HG02943 (cell line): ENCODE data around the gene FBXW11.
"Not testable (repeated sequence)": the region's sequence is repeated elsewhere in the genome, so short reads cannot be mapped to it uniquely, and the experiment has no call there.

Experiments used
- ATAC-seq: cut with Tn5 transposase; IDR thresholded peaks from one replicate; pipeline ENCODE4 v1.9.1; 2021; ENCODE audit warnings: mild to moderate bottlenecking, low read depth, moderate library complexity; ENCODE audit not compliant: unreplicated experiment

FBXW11 gene

GRCh38 chr5:171989276-171989675, 17.2 kb downstream of the FBXW11 start:
- ATAC-seq, result no peak

DNA sequence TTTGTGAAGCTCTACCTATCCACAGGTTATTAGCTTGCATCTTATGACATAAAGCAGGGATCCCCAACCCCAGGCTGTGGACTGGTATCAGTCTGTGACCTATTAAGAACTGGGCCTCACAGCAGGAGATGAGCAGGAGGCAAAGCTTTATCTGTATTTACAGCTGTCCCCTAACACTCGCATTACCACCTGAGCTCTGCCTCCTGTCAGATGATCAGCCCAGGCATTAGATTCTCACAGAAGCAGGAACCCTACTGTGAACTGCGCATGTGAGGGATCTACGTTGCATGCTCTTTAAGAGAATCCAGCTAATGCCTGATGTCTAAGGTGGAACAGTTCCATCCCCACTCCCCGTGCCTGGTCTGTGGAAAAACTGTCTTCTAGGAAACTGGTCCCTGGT, 19.7 kb downstream of the FBXW11 start:
- no peak for ATAC-seq

DNA sequence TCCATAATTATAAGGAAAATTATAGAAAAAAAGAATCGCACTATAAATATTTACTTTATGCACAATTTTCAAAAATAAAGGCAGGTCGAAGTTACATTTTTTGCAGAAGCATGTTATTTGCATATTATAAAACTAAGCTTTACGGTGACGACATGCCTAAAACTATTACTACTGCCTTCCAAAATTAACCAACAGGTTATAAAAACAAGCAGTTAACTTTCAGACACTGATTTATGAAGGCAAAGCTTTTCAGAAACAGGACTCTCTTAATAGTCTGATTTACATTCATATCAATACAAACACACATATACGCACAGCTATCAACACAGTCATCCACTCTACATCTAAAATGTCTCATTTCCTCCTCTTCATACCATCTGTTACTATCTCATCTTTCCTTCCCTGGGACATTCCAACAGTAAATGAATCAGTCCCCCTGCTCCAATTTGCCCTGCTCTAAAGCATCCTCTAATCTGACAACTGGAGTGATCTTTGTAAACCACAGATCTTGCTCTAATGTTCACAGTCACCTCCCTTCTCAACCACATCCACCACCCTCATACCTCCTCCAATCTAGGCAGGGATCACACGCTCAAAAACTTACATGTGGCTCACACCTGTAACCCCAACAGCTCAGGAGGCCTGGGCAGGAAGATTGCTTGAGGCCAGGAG, 21.6 kb downstream of the FBXW11 start:
- no peak for ATAC-seq

DNA sequence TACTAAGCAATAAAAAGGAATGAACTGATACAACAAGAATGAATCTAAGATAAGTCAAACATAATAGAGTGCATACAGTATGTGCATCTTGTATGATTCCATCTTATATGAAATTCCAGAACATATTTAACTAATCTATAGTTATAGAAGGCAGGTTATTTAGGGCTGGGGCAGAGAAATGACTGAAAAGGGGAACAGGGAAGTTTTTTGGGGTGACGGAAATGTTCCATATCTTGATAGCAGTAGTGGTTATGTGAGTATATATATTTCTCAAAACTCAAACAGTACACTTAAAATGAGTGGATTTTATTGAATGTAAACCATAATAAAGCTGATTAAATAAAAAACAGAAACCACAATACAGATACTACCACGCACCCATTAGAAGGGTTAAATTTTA, 24.6 kb downstream of the FBXW11 start:
- ATAC-seq, result no peak

GRCh38 chr5:171980792-171981191, 25.6 kb downstream of the FBXW11 start:
- ATAC-seq, result no peak

DNA sequence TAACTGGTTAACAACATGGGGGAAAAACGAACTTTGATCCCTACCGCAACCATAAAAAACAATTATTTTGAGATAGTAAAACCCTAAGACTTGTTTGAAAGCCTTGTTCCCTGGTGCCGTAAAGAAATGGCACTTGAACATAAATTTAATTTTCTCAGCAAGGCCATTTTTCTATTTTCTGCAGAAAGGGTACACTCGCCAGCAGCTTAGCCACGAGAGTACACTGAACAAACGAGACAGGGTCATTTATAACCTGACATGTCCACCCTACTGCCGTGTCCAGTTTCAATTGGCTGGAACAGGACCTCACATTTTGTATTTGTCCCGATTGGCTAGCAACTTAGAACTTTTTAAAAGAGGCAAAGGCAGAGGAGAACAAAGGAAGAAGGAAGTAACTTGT, 26.8 kb downstream of the FBXW11 start:
- ATAC-seq, result no peak

GRCh38 chr5:171978519-171978918, 27.9 kb downstream of the FBXW11 start:
- no peak for ATAC-seq

DNA sequence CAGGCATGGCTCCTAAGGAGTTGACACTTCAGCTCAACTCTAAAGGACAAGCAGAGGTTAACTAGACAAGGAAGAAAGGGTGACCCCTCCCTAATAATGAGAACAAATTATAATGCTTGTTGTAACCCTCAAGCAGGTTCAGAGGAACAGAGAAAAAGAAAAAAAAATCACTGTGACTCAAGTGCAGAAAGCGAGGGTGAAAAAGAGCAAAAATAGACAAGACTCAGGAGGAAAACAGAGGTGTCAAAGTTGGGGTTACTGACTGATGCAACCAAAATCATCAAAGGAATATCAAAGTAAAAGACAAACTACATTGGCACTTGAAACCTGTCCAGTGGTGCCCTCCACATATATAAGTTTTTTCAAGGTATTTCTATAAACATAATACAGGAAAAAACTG, 28.4 kb downstream of the FBXW11 start:
- ATAC-seq, result no peak

DNA sequence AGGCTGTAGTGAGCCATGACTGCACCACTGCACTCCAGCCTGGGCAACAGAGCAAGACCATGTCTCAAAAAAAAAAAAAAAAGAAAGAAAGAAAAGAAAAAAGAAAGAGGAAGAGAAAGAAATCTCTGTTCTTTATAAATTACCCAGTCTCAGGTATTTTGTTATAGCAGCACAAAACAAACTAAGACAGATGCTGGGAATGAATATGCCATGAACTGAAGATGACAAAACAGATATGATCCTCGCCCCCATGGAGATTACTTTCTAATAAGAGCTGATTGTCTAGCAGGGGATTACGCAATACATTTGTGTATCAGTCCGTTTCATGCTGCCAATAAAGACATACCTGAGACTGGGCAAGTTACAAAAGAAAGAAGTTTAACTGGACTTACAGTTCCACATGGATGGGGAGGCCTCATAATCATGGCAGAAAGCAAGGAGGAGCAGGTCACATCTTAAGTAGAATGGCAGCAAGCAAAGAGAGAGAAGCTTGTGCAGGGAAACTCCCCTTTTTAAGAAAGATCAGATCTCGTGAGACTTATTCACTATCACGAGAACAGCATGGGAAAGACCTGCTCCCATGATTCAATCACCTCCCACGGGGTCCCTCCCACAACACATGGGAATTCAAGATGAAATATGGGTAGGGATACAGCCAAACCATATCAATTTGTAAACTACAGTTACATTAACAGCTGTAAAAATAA, 29.0 kb downstream of the FBXW11 start:
- not testable (repeated sequence) for ATAC-seq

DNA sequence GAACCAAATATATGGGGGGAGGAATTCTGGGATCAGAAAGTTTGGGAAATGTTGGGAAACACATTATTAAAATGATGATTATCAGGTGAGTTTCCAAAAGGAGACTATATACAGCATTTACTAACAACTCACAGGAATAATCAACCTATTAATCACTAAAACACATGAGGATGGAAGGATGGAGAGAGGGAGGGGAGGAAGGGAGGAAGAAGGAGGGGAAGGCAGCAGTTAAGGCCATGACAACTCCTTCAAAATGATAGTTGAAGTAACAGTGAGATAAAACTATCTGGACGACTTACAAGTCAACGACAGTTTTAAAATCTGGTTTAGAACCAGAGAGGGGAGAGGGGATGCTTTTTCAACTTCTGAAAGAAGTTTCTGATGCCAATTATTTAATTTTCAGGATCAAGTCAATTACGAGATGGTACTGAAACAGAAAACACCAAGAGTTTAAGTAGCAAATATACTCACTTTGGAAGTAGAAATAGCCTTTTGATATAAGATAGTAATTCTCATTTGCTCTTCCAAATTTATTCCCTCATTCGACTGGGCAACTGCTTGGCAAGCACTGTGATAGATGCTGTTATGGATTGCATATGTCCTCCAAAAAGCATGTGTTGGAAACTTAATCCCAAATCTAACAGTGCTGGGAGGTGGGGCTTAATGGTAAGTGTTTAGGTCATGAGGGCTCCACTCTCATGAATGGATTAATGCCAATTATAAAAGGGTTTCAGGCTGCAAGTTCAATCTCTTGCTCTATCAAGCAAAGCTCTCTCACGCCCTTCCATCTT, 30.4 kb downstream of the FBXW11 start:
- no peak for ATAC-seq

- ATAC-seq, result no peak
These were observed 31.1 kb downstream of the FBXW11 start for GRCh38 chr5:171975262-171975876.

GRCh38 chr5:171970826-171971225, 35.6 kb downstream of the FBXW11 start:
- ATAC-seq, result no peak

- ATAC-seq, result no peak
These were observed 37.1 kb downstream of the FBXW11 start for GRCh38 chr5:171969288-171969880.

GRCh38 chr5:171968531-171968930, 37.9 kb downstream of the FBXW11 start:
- no peak for ATAC-seq

DNA sequence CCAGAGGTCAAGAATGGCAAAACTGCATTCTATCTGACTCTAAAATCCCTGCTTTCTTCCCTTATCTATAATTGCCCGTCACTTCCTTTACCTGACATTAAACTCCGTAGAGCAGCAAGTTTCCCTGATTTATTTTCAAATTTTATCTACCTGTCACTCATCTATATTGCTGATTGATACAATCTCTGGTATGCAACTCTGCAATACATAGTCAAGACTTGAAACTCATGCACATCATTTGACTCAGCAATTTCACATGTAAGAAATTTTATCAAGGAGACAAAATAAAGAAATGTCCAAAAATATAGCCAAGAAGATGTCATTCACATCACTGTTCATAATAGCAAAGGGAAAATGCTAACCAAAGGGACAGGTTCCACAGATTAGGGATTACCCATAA, 39.5 kb downstream of the FBXW11 start:
- no peak for ATAC-seq

DNA sequence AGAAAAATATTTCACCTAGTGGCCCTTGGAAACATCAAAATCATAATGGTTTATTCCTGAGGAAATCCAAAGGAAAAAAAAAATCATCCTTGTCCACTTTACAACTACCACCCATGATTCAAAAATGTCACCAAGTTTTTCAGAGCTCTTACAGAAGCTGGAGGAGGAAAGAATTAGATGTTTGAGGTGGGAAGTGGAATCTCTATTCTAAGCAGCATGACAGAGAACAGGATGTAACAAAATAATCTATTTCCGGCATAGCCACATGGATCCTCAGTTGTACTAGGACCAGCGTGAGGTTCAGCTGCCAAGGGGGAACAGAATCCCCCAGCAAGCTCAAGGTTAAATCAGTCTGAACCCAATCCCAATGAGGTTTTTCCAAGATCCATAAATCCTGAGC, 40.2 kb downstream of the FBXW11 start:
- ATAC-seq, result no peak

DNA sequence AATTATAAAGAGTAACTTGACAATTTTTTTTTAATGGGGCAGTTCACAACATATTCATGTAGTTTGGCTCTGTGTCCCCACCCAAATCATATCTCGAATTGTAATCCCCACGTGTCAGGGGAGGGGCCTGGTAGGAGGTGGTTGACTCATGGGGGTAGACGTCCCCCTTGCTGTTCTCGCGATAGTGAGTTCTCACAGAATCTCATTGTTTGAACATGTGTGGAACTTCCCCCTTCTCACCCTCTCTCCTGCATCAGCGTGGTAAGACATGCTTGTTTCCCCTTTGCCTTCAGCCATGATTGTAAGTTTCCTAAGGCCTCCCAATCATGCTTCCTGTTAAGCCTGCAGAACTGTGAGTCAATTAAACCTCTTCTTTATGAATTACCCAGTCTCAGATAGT, 40.7 kb downstream of the FBXW11 start:
- ATAC-seq, result no peak

GRCh38 chr5:171963416-171963815, 43.0 kb downstream of the FBXW11 start:
- ATAC-seq, result no peak

- peak; percentile 48 for ATAC-seq
These were observed 45.3 kb downstream of the FBXW11 start for GRCh38 chr5:171961117-171961516.

- no peak for ATAC-seq
These were observed 48.7 kb downstream of the FBXW11 start for GRCh38 chr5:171957591-171958251.
